NCI-H526 (cell line): ENCODE measurements around the gene FUZ.

ENCODE experiments used
- DNase-seq, 2 experiments: peaks; one replicate each; lab custom pipeline; 2025; lab: John Stamatoyannopoulos, UW

Gene FUZ

GRCh38 chr19:49851456-49852259 is 38.6 kb upstream of the FUZ start:
- peak in 1 of 2 experiments; percentile 64 for DNase-seq

- peak; percentile 86 to 95 for DNase-seq
Measured at GRCh38 chr19:49850487-49851342, 37.6 kb upstream of the FUZ start, which contains the start of gene PTOV1. Gene PTOV1, plus strand, starts transcription at chr19:49851159.

DNA sequence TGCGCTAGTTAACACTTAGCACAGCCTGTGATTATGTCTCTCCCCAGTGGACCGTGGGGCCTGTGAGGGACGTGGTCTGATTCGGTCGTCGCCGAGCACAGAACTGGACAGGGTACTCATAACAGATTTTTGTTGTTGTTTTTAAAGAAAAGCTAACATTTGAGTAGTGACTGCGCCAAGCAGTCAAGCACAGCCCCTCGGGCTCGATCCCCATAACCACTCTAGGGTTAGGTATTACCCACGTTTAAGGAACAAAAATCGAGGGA is 37.1 kb upstream of the FUZ start:
- DNase-seq = no peak

DNA sequence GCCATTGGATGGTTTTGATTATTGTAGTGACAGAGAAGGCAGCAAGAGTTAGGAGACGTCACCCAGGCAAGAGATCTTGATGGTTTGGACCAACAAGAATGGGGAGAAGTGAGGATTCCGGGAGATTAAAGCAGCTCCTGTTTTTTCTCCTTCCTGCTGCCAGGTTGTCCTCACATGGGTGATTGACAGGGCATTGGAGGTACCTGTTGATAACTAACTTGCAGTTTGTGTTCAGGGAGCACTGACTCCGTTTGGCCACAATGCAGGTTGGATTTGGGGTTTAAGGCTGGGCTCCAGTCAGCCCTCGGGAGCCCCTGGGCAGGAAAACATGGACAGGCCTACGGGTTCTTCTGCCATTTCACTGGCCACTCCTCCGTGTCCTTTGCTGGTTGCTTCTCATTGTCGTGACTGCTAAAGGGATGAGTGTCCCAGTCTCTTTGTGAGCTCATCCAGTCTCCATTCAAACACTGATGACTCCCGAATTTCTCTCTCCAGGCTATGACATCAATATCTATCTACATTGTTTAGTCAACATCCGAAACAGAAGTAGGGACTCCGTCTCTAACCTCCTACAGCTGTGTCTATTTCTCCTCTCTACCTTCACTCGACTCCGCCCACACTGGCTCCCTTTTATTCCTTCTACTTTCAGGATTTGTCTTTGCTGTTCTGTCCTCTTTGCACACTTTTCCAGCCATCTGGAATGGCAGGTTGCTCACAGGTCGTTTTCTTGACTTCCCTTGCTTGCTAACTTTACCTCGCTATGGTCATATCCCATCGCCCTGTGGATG is 36.5 kb upstream of the FUZ start:
- DNase-seq = no peak

DNA sequence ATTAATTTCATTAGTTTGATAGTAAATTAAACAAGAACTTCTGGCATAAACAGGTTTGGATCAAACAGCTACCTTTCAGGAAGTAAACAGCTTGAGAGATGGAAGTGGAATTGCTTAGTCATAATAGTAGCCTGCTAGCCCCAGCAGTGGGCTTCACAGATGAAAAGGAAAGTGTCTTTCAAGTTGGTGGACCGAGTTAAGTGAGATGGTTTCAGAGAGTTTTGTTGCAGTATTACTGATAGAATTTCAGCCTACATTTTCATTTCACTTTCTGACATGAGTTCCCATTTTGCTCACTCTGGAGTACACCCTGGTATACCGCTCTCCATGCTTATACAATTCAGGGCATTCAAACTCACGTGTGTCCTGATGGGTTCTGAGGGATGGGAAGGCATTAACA is 35.8 kb upstream of the FUZ start:
- DNase-seq = no peak

- no peak for DNase-seq
Measured at GRCh38 chr19:49847731-49848696, 34.9 kb upstream of the FUZ start.

DNA sequence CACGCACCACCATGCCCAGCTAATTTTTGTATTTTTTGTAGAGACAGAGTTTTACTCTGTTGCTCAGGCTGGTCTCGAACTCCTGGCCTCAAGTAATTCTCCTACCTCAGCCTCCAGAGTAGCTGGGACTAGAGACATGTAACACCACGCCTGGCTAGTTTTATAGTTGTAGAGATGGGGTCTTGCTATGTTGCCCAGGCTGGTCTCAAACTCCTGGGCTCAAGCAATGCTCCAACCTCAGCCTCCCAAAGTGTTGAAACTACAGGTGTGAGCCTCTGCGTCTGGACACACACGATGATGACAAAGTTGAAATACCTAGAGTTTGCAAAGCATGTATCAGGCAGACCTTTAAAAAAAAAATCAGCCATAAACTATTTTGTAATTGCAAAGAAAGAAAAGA is 33.3 kb upstream of the FUZ start:
- no peak for DNase-seq

DNA sequence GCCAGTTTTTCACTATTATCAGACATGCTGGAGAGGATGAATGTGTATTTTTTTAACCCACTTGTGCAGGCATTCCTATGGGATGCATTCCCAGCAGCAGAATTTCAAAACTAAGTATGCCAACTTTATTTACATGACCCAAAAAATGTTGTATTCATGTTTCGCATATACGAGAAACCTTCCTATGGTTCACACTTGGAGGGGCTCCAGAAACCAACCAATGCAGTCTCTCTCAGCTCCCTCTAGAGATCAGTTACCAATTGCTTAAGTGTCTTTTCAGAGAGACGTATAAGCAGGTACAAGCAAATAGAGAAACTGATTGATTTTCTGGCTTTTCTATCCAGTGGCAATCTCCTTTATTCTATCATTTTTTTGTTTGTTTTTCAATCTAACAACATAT is 32.3 kb upstream of the FUZ start:
- no peak for DNase-seq

DNA sequence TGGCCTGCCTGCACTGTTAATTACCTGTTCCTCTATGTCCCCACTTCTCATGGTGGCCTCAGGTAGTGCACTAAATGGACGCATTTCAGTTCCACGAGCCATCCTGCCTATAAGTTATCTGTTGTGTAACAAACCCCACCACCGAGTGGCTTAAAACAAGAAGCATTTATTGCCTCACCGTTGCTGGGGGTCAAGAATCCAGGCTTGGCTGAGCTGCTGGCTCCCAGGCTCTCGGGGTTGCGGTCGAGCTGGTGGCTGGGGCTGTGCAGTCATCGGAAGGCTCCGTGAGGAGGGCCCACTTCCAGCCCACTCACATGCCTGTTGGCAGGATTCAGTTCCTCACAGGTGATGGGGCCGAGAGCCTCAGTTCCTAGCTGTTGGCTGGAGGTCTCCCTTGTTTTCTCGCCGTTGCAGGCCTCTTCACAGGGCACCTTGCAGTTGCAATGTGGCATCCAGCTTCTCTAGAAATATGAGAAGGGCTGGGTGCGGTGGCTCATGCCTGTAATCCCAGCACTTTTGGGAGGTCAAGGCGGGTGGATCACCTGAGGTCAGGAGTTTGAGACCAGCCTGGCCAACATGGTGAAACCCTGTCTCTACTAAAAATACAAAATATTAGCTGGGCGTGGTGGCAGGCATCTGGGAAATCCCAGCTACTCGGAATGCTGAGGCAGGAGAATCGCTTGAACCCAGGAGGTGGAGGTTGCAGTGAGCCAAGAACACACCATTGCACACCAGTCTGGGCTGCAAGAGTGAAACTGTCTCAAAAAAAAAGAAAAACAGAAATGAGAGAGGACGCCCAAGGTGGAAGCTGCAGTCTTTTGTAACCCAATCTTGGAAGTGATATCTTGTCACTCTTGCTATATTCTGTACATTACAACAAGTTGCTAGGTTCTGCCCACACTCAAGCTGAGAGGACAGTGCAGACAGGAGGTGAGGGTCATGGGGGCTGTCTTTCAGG is 31.3 kb upstream of the FUZ start:
- DNase-seq = no peak

- no peak for DNase-seq
Measured at GRCh38 chr19:49843265-49843664, 30.2 kb upstream of the FUZ start.

- no peak for DNase-seq
Measured at GRCh38 chr19:49840736-49841249, 27.7 kb upstream of the FUZ start.

DNA sequence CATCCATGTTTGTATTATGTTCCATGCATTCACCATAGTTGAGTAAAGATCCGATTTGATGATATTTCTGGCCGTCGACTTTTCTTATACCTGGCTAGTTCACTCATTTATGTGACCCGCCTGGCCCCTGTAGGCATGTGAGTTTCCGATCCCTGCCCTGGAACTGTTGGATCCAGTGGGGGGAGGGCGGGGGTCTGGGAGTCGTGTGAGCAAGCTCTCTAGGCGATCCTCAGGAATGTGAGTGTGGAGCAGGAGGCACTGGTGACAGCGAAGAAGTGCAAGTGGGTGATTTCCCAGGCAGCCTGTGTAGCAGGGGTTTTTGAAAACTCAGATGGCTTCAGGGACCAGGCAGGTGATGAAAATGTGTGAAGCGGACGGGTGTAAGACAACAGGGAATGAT is 27.2 kb upstream of the FUZ start:
- no peak for DNase-seq

GRCh38 chr19:49839713-49840112 is 26.6 kb upstream of the FUZ start:
- no peak for DNase-seq

DNA sequence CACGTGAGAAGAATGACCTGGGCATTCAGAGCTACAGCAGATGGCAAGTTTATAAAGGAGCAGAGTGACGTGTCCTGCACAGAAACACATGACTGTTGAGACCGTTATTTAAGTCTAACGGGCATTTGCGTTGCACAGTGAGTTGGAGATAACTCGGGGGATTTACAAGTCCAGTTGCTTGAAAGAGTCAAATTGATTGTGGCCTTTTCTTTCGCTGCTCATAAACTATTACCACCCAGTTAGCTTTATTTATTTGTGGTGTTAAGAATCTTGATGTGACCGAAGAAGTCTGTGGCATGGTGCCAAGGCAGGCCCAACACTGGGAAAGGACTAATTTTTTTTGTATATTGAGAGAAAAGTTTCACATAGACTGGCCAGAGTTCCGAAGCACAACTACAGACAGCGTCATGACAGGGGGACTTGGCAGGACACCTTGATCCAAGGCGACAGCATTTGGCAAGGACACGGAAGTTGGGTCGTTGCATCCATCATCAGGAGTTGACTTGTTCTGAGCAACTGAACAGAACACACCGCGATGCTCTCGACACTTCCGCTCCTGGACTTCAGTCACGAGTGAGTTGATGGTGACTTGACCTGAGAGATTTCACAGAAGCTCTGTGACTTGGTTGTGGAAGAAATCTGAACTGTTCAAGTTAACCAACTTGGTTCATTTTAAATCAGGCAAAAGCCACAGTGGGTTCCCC is 25.9 kb upstream of the FUZ start:
- DNase-seq = no peak

DNA sequence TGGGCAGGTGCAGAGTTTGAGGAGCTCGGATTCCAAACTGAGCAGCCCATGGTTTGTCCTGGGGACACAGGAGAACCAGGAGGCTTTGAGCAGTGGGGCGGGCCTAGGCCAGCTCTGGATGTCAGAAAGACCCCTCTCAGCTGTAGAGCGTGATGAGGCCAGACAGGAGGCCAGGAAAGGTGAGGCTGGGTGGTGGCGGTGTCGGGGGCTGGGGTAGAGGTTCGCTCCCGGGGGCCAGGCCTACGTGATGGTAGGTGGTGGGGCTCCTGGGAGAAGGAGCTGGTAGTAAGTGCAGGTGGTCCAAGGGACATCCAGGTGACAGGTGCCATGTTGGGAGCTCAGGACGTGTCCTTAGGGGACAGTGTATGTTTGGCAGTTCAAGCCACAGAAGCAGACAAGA is 24.3 kb upstream of the FUZ start:
- DNase-seq = no peak

DNA sequence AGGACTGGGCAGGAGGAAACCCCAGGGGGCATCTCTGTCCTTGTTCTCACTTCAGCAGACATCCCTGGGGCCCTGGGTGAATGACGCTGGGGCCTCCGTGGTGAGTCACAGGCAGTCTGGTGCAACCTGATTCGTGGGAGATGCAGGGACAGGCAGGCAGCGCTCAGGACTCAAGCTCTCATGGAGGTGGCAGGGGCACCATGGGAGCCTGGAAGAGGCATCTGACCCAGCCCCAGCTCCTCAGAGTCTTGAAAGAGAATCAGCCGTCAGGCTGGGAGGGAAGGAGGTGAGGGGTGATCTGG is 23.9 kb upstream of the FUZ start:
- DNase-seq = no peak

GRCh38 chr19:49836176-49837008 is 23.3 kb upstream of the FUZ start:
- DNase-seq = no peak

GRCh38 chr19:49835562-49835961 is 22.5 kb upstream of the FUZ start:
- no peak for DNase-seq

- no peak for DNase-seq
Measured at GRCh38 chr19:49833599-49833998, 20.5 kb upstream of the FUZ start.
